GM12878 (cell line): Measurements from ENCODE around the gene ACHE. TPM values are rescaled to one million over a fixed set of nuclear protein-coding genes. Genes with fewer than 3 reads are reported as not detected.

Source experiments
- ATAC-seq: fragments of 200-7000 bp; cut with Tn5 transposase; 3 replicates; pipeline ENCODE4 v1.9.1; 2020; ENCODE audit warnings: mild to moderate bottlenecking, moderate library complexity
- BruUV-seq: library from RNA; stranded (reverse); fragments of 400-500 nt; replicated peaks from 2 replicates; lab custom pipeline; 2021; lab: Mats Ljungman, UMichigan
- CTCF ChIA-PET: fragments of 300-600 bp; sonication (Branson Sonifier 250); formaldehyde crosslinking; extraction: SDS; loops from one replicate; lab custom pipeline; 2021; ENCODE audit warnings: inconsistent platforms; lab: Yijun Ruan, JAX
- POLR2A ChIA-PET: fragments of 350-600 bp; formaldehyde crosslinking; extraction: SDS; loops from one replicate; lab custom pipeline; 2021; ENCODE audit warnings: inconsistent platforms; lab: Charles Lee
- RAD21 ChIA-PET: fragments of 300-600 bp; sonication (Branson Sonifier 250); formaldehyde crosslinking; loops from one replicate; lab custom pipeline; 2023; ENCODE audit warnings: antibody characterized with exemption; ENCODE audit not compliant: unreplicated experiment; lab: Charles Lee
- SMC1A ChIA-PET: fragments of 300-600 bp; sonication (Branson Sonifier 250); formaldehyde crosslinking; loops from one replicate; lab custom pipeline; 2023; ENCODE audit not compliant: unreplicated experiment, uncharacterized antibody; lab: Charles Lee
- DNase-seq: peaks from one replicate; pipeline ENCODE4 v3.0.0-alpha.2; 2011; ENCODE audit warnings: low read depth, low spot score
- FAIRE-seq: peaks from 3 replicates; lab custom pipeline; 2011; peaks lifted over from hg19 to GRCh38; lab: Jason Lieb, UNC
- H2AFZ ChIP-seq: 2 replicates; pipeline ENCODE4 v1.6.0; 2011; ENCODE audit warnings: low read depth, low read length, control low read depth; ENCODE audit not compliant: control insufficient read depth
- H3K27ac ChIP-seq: 2 replicates; pipeline ENCODE4 v1.5.1; 2011; ENCODE audit warnings: control low read depth; ENCODE audit not compliant: control insufficient read depth, insufficient read depth
- H3K27me3 ChIP-seq, 2 experiments: replicated peaks in 1 of 2; 2 replicates each; pipeline versions ENCODE4 v1.6.0 to v1.6.1; 2011; ENCODE audit warnings: low read length in 1 of 2; ENCODE audit not compliant: control insufficient read depth in 2 of 2, insufficient read depth in 2 of 2
- H3K36me3 ChIP-seq, 2 experiments: 2 replicates each; pipeline ENCODE4 v1.5.1; 2011; ENCODE audit warnings: low read length in 1 of 2; ENCODE audit not compliant: control insufficient read depth in 2 of 2, insufficient read depth in 2 of 2
- H3K4me1 ChIP-seq: 2 replicates; pipeline ENCODE4 v1.6.1; 2011; ENCODE audit warnings: mild to moderate bottlenecking, low read length, moderate library complexity, mixed read lengths; ENCODE audit not compliant: control insufficient read depth, insufficient read depth
- H3K4me2 ChIP-seq: 2 replicates; pipeline ENCODE4 v1.6.0; 2011; ENCODE audit warnings: control low read depth; ENCODE audit not compliant: control insufficient read depth, insufficient read depth
- H3K4me3 ChIP-seq: fragments of 200-600 bp; sonication (generic); 2 replicates; pipeline ENCODE4 v1.5.1; 2016
- H3K79me2 ChIP-seq: 2 replicates; pipeline ENCODE4 v1.6.0; 2011; ENCODE audit warnings: low read length; ENCODE audit not compliant: control insufficient read depth, insufficient read depth
- H3K9ac ChIP-seq: 2 replicates; pipeline ENCODE4 v1.8.0; 2011; ENCODE audit warnings: low read length, control low read depth, mixed read lengths; ENCODE audit not compliant: control insufficient read depth, insufficient read depth
- H3K9me3 ChIP-seq: replicated peaks from 3 replicates; pipeline ENCODE4 v1.5.1; 2011; ENCODE audit warnings: mild to moderate bottlenecking, low read length; ENCODE audit not compliant: control insufficient read depth, insufficient read depth
- H4K20me1 ChIP-seq: 2 replicates; pipeline ENCODE4 v1.6.0; 2011; ENCODE audit not compliant: control insufficient read depth, insufficient read depth
- BACH1 ChIP-seq: fragments of 450-650 bp; IDR thresholded peaks from 2 replicates; pipeline ENCODE4 v1.6.1; 2017; ENCODE audit warnings: mild to moderate bottlenecking, borderline replicate concordance
- BMI1 ChIP-seq: fragments of 450-650 bp; IDR thresholded peaks from 2 replicates; pipeline ENCODE4 v1.6.1; 2016; ENCODE audit warnings: mild to moderate bottlenecking, moderate library complexity, borderline replicate concordance
- BRCA1 ChIP-seq: IDR thresholded peaks from 2 replicates; pipeline ENCODE4 v1.6.1; 2011; ENCODE audit warnings: low read depth, low read length, improper control_type of control experiment
- CTCF ChIP-seq, 3 experiments: IDR thresholded peaks in 2 of 3; conservative IDR thresholded peaks in 1 of 3; 2 replicates each; pipeline ENCODE4 v1.5.1; 2011; ENCODE audit warnings: low read depth in 3 of 3, low read length in 3 of 3, mild to moderate bottlenecking in 3 of 3, control low read depth in 2 of 3, moderate library complexity in 2 of 3, inconsistent platforms in 1 of 3, mixed read lengths in 1 of 3; ENCODE audit not compliant: control insufficient read depth in 2 of 3, insufficient read depth in 1 of 3; ENCODE audit errors: extremely low read depth in 1 of 3
- DPF2 ChIP-seq: fragments of 450-650 bp; IDR thresholded peaks from 2 replicates; pipeline ENCODE4 v1.6.1; 2017; ENCODE audit warnings: mild to moderate bottlenecking
- GABPA ChIP-seq: IDR thresholded peaks from 2 replicates; pipeline ENCODE4 v1.6.1; 2014; ENCODE audit warnings: antibody characterized with exemption, low read depth, mild to moderate bottlenecking, inconsistent platforms
- HDAC6 ChIP-seq: fragments of 200-600 bp; sonication (generic); IDR thresholded peaks from one replicate; pipeline ENCODE4 v1.8.0; 2017; ENCODE audit warnings: antibody characterized with exemption; ENCODE audit not compliant: unreplicated experiment
- HDGF ChIP-seq: fragments of 450-650 bp; IDR thresholded peaks from 2 replicates; pipeline ENCODE4 v1.6.1; 2016; ENCODE audit warnings: antibody characterized with exemption
- NFYA ChIP-seq: IDR thresholded peaks from 2 replicates; pipeline ENCODE4 v1.6.1; 2011; ENCODE audit warnings: low read depth, mild to moderate bottlenecking, low read length, improper control_type of control experiment, borderline replicate concordance
- NR2C1 ChIP-seq: fragments of 450-650 bp; IDR thresholded peaks from 2 replicates; pipeline ENCODE4 v1.6.1; 2017; ENCODE audit warnings: antibody characterized with exemption, mild to moderate bottlenecking, moderate library complexity
- PBX3 ChIP-seq: IDR thresholded peaks from 2 replicates; pipeline ENCODE4 v1.6.1; 2011; ENCODE audit warnings: mild to moderate bottlenecking, low read depth, low read length, moderate library complexity; ENCODE audit not compliant: insufficient replicate concordance
- RAD21 ChIP-seq: IDR thresholded peaks from 2 replicates; pipeline ENCODE4 v1.6.1; 2011; ENCODE audit warnings: mild to moderate bottlenecking, low read depth, low read length, moderate library complexity; ENCODE audit not compliant: insufficient read depth
- SIN3A ChIP-seq: IDR thresholded peaks from 2 replicates; pipeline ENCODE4 v1.6.1; 2012; ENCODE audit warnings: low read depth, low read length, improper control_type of control experiment
- SUZ12 ChIP-seq: fragments of 200-600 bp; sonication (generic); IDR thresholded peaks from one replicate; pipeline ENCODE4 v1.6.1; 2018; ENCODE audit warnings: antibody characterized with exemption, mild to moderate bottlenecking; ENCODE audit not compliant: unreplicated experiment
- TCF3 ChIP-seq: IDR thresholded peaks from 2 replicates; pipeline ENCODE4 v1.6.1; 2012; ENCODE audit warnings: low read depth, mild to moderate bottlenecking, low read length, borderline replicate concordance; ENCODE audit not compliant: insufficient read depth
- USF1 ChIP-seq: IDR thresholded peaks from 2 replicates; pipeline ENCODE4 v1.6.1; 2011; ENCODE audit warnings: borderline replicate concordance, low read depth, mild to moderate bottlenecking, moderate library complexity, mixed read lengths, low read length; ENCODE audit not compliant: insufficient read depth; ENCODE audit errors: extremely low read length
- ZNF622 ChIP-seq: fragments of 450-650 bp; IDR thresholded peaks from 2 replicates; pipeline ENCODE4 v1.6.1; 2017; ENCODE audit warnings: mild to moderate bottlenecking, inconsistent platforms
- WGBS: methylation state at CpG from one replicate; pipeline ENCODE4 v1.1.6; 2016; ENCODE audit warnings: low lambda C conversion rate; ENCODE audit not compliant: insufficient replicate concordance, insufficient coverage; ENCODE audit errors: missing lambda C conversion rate; 5-methylcytosine and 5-hydroxymethylcytosine counted together
- in situ Hi-C: fragments of 300-500 bp; cut with MboI; formaldehyde crosslinking; loops from 9 replicates; pipeline ENCODE4 v1.14.3; 2018; ENCODE audit warnings: mixed read lengths
- intact Hi-C: fragments of 100-400 bp; cut with micrococcal nuclease; formaldehyde crosslinking; loops from one replicate; pipeline ENCODE4 v1.14.2; 2022; ENCODE audit not compliant: unreplicated experiment
- polyA plus RNA-seq, 11 experiments: library from polyadenylated mRNA; depleted of rRNA in 4 of 11; unstranded in 6 of 11; stranded (reverse) in 5 of 11; fragments of >200 nt; fragmentation: Nextera tagmentation in 4 of 11; fragmentation: Illumina TruSeq in 1 of 11; extraction: Ambion mirVana in 4 of 11; extraction: Trizol in 1 of 11; gene quantifications; 1 replicate in 1 of 11; 2 replicates in 10 of 11; pipeline versions ENCODE4 v1.2.1 to v1.2.3, GENCODE V29; 2011 to 2016; ENCODE audit warnings: inconsistent platforms in 2 of 11, missing spikeins in 2 of 11, low read depth in 1 of 11
- total RNA-seq, 4 experiments: library from RNA; depleted of rRNA in 3 of 4; stranded (reverse); fragments of >200 nt in 3 of 4; fragmentation: Illumina TruSeq in 1 of 4; extraction: Trizol in 1 of 4; gene quantifications; 2 replicates each; pipeline versions ENCODE4 v1.2.1 to v1.2.3, GENCODE V29; 2013 to 2021

ACHE gene
- total and polyA plus RNA-seq, 10 of the 15 experiments (the other 5 are each of a cell fraction or from before 2014, with no cell fraction given), result 0.07 to 5.1 (median 2.3) TPM; not detected in 1

- TF ChIP-seq PBX3 (no peak), BMI1 (no peak), CTCF (IDR thresholded peaks at IDR 0.05 in 2 of 3, conservative IDR thresholded peaks at IDR 0.05 in 1 of 3; ENCODE audit: control insufficient read depth in 2 of 3, extremely low read depth in 1 of 3, insufficient read depth in 1 of 3, low read depth in 3 of 3, low read length in 3 of 3) (no peak)
Measured at GRCh38 chr7:100900978-100901377, 5.3 kb upstream of the ACHE start (continued).

GRCh38 chr7:100899432-100899831 lies 3.7 kb upstream of the ACHE start:
- Histone ChIP-seq H3K79me2 (no peaks in the 10 kb centered on the region), H3K4me2 (no peak overlapping the region), H3K36me3 (no peaks in the 10 kb centered on the region), H3K4me3 (no peak overlapping the region), H3K27me3 (peaks cover 6 to 7% of the 10 kb centered on the region in 2 experiments), H4K20me1 (no peaks in the 10 kb centered on the region), H3K27ac (no peak overlapping the region), H2AFZ (no peak overlapping the region), H3K4me1 (peaks cover 7% of the 10 kb centered on the region), H3K9ac (no peak overlapping the region), H3K9me3 (no peaks in the 10 kb centered on the region)
- intact Hi-C loops, result no loop called here
- TF ChIP-seq SUZ12 (no peak), BACH1 (no peak), USF1 (no peak), GABPA (no peak), NFYA (no peak), BRCA1 (no peak), SIN3A (no peak), NR2C1 (no peak), HDAC6 (no peak), RAD21 (no peak), ZNF622 (no peak), TCF3 (no peak), DPF2 (no peak), HDGF (no peak)
- DNase-seq (no peak), FAIRE-seq (no peak), ATAC-seq (no peak)
- ChIA-PET CTCF (interaction anchor here (0.6 to 5.5 kb wide), 7 partner anchors 13 to 584 kb away, joined by 3 to 40 read pairs (median 3); no protein-coding TSS in a partner anchor), SMC1A (interaction anchor here (1.0 to 2.9 kb wide), 2 partner anchors 76 to 159 kb away, joined by 3 to 12 read pairs; no protein-coding TSS in a partner anchor), POLR2A (interaction anchor here (0.7 kb wide), 1 partner anchor 118 kb away, joined by 3 read pairs; no protein-coding TSS in a partner anchor), RAD21 (no interaction called here)
- in situ Hi-C loops, result no loop called here
- WGBS, result 82% methylated on average over 5 of the region's 5 CpGs
- no TSS peak for BruUV-seq
